Activated CD4-positive, alpha-beta T cell treated with anti-CD3 and anti-CD28 coated beads, Interleukin-2, amount 50 U/mL, for 4 hours (primary cell): Measurements from ENCODE around the gene UNC93B1.

Experiments used
- DNase-seq, 2 experiments: peaks; one replicate each; pipeline ENCODE4 v3.0.0-alpha.2; 2020

Gene UNC93B1

DNA sequence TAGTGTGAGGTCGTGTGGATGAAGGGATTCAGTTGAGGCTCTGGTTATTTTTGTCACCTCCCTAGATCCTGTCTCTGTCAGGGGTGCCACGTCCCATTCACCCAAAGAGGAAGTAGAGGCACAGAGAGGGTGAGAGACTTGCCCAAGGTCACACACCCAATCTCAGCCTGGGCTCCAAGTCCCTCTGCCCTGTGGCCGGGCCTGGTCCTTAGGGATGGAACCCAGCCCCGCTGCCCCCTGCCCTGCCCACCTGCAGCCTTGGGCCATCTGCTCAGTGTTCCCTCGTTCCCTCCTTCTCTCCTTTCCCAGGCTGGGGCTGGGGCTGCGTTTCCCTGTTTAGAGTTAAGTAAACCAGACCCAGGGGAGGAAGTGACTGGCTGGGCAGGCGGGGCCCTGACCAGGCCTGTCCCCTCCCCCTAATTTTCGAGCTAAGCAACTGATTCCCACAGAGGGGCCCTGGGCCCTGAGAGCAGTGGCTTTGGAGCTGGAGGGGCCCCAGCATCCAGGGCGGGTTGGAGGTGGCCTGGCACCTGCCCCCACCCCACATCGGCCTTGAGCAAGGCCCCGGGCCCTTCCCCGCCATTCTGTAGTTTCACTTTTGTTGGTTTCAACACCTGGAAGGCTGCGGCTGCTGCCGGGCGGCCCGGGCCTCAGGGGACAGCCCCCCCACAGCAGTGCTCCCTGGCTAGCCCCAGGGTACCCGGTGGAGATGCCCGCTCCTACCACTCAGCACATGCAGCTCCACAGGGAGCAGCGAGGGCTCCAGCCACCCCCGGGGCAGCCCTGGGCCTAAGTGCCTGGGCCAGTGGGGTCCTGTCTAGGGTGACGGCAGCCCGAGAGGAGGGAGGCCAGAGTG, 36.4 kb upstream of the UNC93B1 start:
- peak in 1 of 2 experiments; percentile 31 for DNase-seq

DNA sequence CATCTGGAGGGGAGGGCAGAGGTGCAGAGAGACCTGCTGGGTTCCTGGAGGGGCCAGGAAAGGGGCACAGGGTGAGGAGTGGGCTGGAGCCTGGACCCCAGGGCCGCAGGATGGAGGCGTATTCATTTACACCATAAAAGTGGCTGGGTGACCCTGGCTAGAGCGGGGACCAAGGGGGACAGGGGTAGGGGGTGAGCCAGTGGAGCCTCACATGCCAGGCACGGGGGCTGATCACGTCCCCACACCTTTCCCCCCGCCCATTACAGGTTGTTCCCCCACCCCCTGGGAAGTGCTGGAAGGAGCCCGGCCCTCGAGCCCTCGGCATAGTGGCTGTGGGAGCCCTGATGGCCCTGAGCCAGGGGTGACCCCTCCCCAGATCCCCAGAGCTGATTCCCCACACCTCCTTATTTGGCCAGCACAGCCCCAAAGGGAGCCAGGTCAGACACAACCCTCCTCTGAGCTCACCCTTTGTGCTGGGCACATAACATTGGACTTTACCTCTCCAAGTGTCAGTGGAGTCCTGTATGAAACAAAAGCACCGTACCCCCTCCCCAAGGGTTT, 35.7 kb upstream of the UNC93B1 start:
- no peak for DNase-seq

DNA sequence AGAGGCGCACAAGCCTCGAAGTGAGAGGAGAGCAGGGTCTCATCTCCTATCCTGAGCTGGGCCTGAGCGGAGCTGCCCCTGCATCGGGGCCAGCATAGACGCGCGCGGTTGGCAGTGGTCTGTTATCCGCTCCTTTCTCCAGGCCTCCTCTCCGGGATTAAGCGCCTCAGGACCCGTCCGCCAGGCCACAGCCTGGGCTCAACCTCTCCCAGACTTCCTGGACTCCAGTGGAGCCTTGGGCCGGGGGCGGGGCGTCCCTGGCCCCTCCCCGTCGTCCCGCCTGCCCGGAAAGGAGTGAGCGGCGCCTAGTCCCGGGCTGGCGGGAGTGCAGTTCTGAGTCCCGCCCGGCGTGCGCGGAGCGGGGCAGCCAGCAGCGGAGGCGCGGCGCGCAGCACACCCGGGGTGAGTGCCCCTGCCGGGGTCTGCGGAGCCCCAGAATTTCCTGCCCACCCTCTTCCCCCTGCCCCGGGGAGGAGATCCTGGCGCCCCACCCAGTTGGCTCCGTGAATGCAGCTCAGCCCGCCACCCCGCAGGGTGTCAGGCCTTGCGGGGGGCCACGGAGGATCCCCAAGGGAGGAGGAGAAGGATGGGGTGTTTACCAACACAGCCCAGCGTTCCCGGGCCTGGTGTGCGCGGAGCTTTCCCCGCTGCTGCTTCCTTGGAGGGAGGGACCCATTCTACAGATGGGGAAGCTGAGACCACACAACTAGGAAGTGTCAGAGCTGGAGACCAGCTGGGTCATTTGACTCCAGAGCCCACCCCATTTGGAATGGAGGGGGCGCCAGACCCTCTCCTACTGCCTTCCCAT, 35.0 kb upstream of the UNC93B1 start, which contains the start of gene TCIRG1:
Gene TCIRG1, plus strand, starts transcription at position 308 of the 808 bp plus-strand sequence. CDS start 2,247 bp downstream, outside the sequence.
- peak; percentile 28 to 35 for DNase-seq

DNA sequence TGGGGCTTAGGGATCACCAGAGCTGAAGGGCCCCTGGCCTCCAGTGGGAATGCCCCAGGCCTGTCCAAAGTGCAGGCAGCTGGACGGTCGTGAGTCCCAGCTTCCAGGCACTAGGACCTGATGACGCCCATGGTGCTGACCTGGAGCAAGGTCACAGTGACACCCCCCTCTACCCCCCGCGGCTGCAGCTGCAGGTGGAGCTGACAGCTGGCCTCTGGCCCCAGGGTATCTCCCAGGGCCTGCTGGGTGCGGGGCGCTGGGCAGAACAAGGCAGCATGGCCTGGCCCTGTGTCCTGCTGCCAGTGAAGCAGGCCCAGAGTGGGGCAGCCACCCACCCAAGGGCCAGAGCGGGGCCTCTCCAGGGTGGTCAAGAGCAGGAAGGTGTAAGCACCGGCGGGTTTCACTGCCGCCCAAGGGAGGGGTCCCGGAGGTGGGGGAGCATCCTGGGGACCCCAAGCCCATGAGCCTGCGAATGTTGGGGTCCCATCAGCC, 34.4 kb upstream of the UNC93B1 start:
- no peak for DNase-seq

DNA sequence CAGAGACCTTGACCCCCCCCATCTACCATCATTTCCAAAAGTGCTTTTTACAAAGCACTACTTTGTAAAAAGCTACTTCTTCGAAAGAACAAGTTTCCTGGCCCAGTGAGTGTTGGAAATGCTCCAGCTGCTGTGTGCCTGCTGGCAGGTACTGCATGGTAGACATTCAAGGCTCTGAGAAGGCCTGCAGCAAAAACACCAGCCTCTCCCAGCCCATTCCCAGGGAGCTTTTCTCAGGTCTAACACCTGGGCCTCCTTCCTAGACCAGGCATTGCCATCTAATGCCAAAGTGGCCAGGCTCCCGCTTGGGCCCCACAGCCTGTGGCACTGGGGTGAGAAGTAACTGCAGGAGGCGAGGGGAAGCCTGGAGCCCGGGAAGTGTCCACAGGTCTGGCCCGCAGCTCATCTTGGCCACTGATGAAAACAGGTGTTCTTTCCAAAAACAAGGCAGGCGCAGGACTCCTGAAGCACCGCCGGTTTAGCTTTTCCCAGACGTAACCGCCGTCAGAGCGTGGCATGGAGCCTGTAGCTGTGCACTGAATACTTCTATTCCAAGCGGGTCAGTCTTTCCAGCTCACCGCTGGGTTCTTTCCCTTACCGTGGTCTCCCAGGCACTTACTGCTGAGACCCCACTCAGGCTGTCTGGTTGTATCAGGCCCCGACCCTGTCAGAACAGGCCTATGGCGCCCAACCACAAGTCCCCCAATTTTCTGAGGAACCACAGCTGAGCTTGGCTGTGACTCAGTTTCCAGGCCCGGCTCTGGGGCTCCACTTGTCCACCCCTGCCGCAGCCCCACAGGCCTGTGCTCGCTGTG, 33.7 kb upstream of the UNC93B1 start:
- no peak for DNase-seq

DNA sequence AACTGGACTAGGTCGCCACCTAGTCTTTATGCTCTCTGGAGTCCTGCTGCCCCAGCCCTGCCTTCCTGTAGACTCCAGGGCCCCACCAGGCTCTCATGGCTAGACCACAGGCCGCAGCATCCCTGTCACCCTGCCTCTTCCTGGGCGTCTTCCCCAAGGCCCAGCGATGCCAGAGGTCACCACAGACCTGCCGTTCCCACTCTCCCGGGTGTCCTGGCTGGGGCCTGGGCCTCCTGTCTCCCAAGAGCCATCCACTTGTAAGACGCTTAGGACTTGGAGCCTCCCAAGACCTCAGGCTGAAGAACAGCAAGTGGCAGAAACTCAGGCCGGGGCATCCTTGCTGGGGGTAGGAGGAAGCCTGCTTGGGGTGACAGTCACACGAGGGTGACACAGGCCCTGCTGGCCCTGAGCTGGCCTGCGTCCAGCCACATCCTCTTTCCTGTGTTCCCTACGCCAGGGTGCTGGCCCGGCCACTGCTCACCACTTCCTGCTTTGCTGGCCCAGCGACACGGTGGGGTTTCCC, 32.9 kb upstream of the UNC93B1 start:
- DNase-seq: no peak

DNA sequence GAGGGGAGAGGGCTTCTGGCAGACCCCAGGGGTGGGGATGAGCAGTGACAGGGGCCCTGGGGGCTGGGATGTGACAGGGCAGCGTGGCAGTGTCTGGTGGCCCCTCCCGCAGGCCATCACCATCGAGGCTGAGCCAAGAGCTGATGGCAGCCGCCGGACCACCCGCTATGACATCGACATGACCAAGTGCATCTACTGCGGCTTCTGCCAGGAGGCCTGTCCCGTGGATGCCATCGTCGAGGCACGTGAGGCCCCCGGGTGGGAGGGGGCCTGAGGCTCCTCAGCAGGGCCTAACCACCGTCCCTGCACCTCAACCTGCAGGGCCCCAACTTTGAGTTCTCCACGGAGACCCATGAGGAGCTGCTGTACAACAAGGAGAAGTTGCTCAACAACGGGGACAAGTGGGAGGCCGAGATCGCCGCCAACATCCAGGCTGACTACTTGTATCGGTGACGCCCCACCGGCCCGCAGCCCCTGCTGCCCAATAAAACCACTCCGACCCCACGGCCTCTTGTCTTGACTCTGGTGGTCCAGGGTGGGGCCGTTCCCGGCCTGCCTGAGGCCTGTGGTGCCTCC, 32.3 kb upstream of the UNC93B1 start:
- DNase-seq: no peak

DNA sequence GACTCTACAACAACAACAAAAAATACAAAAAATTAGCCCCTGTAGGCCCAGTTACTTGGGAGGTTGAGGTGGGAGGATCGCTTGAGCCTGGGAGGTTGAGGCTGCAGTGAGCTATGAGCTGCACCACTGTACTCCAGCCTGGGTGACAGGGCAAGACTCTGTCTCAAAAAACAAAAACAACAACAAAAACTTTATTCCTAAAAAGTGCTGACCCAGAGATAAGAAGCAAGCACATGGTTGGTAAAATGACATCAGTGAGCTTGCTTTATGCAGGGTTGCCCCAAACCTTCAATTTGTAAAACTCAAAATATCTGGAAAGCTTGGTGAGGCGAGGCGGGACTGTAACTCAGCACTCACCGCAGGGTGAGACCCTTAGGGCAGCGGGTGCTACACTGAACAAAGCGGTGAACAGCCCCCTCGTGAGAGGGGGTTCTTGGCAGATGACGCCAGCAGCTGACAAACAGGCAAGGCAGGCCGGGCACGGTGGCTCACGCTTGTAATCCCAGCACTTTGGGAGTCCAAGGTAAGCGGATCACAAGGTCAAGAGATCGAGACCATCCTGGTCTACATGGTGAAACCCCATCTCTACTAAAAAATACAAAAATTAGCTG, 31.5 kb upstream of the UNC93B1 start:
- no peak for DNase-seq

DNA sequence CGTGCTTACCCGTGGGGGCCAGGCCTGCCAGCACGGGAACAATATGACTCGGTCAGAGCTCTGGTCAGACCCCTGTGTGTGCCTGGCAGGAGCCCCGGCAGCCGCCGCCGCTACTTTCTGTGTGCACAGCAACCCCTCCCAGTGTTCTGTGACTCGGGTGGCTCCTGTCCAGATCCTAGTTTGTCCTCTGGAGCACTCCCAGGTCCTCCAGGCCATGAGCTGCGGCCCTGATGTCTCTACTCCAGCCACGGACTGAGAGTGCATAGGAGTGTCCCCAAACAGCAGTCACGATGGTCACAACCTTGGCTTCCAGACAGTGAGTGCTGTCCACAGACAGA, 29.8 kb upstream of the UNC93B1 start:
- no peak for DNase-seq

DNA sequence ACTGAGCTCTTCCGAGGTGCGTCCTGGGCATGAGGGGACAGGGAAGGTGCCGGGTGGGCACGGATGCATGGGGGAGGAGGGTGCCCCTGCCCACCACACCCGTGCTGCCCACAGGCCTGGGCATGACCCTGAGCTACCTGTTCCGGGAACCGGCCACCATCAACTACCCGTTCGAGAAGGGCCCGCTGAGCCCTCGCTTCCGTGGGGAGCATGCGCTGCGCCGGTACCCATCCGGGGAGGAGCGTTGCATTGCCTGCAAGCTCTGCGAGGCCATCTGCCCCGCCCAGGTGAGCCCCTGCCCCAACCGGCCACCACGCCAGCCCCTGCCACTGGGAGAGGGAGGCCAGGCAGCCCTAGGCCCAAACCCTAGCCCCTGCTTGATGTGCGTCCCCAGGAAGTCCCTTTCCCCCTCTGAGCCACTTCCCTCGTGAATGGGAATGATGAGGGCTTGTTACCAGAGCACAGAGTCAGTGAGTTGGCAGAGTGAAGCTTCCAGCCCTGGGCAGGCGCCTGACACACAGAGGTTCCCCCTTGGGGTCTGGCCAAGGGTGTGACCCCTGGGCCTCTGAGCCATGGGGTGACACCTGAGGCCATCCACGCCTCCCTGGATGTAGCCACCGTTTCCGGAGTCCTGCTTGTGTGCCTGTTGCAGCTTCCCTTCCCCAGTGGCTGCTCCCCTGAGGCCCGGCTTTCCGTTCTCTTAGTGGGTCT, 29.3 kb upstream of the UNC93B1 start:
- no peak for DNase-seq

DNA sequence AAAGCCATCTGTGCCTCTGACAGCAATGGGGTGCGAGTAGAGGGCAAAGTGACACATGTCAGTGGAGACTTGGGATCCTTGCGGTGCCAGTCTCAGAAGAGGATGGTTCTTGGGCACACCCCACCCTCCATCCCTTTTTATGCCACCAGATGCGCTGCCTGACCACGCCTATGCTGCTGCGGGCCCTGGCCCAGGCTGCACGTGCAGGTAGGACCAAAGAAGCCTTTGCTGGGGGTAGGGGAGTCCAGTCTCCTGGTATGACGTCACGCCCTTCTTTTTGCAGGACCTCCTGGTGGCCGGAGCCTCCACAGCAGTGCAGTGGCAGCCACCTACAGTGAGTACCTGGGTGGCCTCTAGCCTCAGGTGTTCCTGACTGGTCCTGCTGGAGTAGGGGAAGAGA, 28.1 kb upstream of the UNC93B1 start:
- DNase-seq: no peak

DNA sequence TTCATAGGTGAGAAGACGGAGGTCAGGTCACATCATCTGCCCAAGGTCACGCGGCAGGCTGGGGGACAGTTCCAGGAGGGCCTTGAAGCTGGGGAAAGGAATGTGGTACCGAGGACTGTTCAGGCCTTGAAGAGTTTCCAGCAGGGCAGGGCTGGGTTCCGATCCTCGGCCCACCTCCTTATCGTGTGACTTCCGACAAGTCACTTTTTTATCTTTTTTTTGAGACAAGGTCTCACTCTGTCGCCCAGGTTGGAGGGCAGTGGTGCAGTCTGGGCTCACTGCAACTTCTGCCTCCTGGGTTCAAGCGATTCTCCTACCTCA, 27.2 kb upstream of the UNC93B1 start:
- DNase-seq: no peak

DNA sequence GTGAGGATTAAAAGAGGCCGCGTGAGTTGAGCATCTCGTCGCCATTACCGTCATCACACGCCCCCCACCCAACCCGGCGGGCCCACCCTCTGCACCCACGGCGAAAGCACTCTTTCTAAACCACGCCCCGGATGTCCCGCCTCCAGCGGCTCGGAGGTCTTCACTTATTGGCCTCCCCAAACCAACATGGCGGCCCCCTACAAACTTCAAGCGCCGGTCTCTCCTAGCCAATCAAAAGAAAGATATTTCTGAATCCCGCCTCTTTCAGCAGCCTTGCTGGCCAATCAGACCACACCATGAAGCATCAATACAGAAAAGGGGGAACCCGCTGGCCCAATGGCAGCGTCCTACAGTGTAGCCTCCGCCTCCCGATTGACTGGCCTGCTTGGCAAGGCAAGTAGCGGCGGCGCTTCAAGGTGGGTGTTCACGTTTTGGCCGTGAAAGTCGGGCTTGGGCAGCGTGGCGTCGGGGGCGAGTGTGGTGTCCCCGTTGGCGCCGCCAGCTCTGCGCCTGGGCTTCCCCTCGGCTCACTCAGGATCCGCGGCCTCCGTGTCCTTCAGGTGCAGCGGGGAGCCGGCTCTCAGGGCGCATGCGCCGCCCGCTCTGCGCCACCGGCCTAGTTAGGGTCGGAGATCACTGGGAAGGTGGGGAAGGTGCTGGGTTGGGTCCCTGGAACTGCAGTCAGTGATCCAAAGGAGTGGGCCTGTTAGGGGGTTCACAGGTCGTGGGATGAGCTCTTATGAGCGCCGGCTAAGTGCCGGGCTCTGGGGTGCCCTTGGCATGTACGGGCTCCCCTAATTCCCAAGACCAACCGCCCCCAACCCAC, 26.6 kb upstream of the UNC93B1 start, which contains the start of gene NDUFS8:
Gene NDUFS8, plus strand, starts transcription at position 364 of the 826 bp plus-strand sequence. CDS start 1,471 bp downstream, outside the sequence.
- peak; percentile 96 to 97 for DNase-seq

DNA sequence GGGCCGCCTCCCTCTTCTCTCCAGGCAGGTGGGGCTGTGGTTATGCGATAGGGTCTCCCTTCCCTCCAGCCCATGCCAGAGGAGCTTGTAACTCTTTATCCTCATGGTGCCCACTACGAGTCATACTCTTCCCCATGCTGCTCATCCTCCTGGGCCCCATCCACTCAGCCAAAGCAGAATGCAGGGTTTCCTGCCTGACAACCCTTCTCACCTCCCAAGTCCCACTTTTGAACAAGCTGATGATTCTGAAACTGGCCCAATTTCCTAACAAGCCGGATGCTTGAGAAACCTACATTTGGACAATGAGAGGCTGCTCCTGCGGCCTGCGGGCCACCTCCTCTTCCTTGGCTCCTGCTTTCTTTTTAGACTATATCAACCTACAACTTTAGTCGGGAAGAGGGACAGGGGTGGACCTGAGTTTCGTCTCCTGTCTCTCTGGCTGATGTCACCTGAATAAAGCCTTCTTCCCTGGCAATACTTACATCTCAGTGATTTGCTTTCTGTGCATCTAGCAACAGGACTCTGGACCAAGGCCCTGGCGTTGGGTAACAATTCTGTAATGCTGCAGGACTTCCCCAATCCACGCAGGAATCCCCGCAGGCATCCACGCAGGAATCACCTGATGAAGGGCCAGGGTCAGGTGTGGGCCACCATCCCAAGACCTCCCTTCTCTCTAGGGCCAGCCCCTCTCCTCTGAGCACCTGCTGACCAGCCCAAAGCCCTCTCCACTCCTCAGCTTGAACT, 25.1 kb upstream of the UNC93B1 start:
- DNase-seq: no peak

DNA sequence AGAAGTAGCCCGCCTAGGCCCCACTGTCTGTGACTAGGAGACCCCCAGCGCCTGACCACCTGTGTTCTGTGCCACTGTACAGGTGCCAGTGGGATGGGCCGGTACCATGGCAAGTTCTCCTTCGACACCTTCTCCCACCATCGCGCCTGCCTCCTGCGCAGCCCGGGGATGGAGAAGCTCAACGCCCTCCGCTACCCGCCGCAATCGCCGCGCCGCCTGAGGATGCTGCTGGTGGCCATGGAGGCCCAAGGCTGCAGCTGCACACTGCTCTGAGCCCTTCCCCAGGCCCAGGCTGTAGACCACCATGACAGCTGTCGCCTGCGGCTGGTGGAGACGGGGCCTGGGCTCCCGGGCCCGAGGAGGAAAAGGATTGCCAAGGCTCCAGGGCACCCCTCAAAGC, 23.8 kb upstream of the UNC93B1 start:
- no peak for DNase-seq

DNA sequence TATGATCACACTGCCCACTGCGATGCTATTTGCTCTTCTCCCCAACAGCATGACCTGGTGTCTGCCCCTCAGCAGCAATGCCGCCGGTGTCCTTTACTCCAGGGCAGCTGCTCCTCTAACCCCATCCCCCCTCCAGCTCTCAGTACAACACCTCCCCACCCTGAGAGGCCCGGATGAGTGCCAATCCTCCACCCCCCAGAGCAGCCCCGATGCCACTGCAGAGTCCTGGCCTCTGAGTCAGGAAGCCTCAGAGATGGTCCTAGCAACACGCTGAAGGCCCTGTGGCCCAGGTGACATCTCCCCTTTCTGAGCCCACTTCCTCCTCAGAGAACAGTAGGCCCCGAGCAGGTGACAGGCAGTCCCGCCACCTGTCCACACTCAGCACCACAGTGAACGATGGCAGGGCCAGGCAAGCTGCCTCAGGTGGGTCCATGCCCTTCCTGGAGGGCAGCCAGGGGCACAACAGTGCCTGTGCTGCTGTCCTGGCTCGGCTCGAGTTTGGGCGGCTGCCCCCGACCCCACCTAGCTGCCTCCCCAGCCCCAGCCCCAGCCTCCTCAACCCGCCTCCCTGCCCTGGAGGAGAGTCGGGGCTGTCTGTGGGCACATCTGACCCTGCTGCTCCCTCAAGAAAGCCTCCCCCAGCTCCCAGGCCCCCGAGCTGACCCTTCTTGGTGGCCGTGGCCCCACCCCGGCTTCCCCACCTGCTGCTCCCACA, 22.7 kb upstream of the UNC93B1 start:
- DNase-seq: no peak

DNA sequence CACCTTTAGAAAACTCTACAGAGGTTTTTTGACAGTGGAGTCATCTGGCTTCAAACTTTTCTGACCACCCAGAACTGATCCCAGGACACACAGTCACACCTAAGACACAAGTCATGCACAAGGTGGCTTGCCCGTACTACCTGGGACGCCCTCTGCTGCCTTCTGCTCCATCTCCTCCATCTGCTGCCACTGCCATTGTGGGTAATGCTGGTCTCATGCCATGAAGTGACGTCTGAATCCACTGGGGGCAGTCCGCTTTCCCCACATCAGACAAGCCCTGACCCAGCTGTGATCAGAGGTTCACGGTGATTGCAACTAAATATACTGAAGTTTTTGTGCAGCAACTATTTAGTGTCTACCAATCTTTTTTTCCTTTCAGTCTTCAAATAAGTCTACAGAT, 21.1 kb upstream of the UNC93B1 start:
- DNase-seq: no peak

DNA sequence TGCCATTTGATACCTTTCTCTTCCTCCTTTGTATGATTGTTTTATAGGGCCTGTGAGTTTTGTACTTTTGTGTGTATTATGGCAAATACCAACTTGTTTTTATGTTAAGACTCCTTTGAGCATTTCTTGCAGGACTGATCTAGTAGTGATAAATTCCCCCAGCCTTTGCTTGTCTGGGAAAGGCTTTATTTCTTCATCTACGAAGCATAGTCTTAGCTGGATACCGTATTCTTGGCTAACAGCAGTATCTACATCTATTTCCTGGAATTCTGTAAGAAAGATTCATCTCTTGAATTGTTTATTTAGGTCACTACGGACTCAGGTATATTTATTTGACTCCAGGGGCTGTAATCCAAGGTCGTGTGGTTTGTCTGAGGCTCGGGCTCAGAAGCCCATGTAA, 20.6 kb upstream of the UNC93B1 start:
- no peak for DNase-seq

DNA sequence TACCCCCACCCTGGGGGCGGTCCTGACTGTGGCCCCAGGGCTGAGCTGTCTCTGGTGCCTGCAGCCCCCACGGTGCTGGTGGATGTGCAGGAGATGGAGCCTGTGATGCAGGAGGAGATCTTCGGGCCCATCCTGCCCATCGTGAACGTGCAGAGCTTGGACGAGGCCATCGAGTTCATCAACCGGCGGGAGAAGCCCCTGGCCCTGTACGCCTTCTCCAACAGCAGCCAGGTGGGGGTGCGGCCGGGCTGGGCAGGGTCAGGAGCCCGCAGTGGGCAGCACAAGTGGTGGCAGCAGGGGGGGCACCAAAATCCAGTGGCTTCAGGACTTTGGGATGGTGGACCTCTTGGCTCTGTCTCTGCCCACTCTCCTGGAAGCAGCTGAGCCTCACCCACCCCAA, 18.6 kb upstream of the UNC93B1 start:
- DNase-seq: no peak
